K562 (cell line): Measurements from ENCODE around the gene OSTF1. TPM values are rescaled to one million over a fixed set of nuclear protein-coding genes. Genes with fewer than 3 reads are reported as not detected.

ENCODE experiments used
- ATAC-seq: fragments of 200-7000 bp; cut with Tn5 transposase; 3 replicates; pipeline ENCODE4 v1.9.1; 2020; ENCODE audit warnings: moderate library complexity
- BruUV-seq: library from RNA; stranded (reverse); fragments of 400-500 nt; replicated peaks from 2 replicates; lab custom pipeline; 2021; lab: Mats Ljungman, UMichigan
- CTCF ChIA-PET: fragments of 300-600 bp; formaldehyde crosslinking; extraction: SDS; loops from one replicate; lab custom pipeline; 2021; ENCODE audit warnings: low intra/inter-chr PET ratio; lab: Yijun Ruan, JAX
- POLR2A ChIA-PET: fragments of 300-600, 350-650 bp; sonication (Branson Sonifier 250); formaldehyde crosslinking; extraction: SDS; loops from one replicate; lab custom pipeline; 2021; ENCODE audit warnings: antibody characterized with exemption, inconsistent platforms; lab: Yijun Ruan, JAX
- DNase-seq, 4 experiments: peaks; one replicate each; pipeline versions ENCODE4 v3.0.0 to v3.0.0-alpha.2; 2011 to 2018; ENCODE audit warnings: low spot score in 3 of 4, mixed read lengths in 3 of 4; ENCODE audit errors: extremely low read depth in 1 of 4
- FAIRE-seq: peaks from 2 replicates; lab custom pipeline; 2011; peaks lifted over from hg19 to GRCh38; lab: Jason Lieb, UNC
- H2AFZ ChIP-seq: 2 replicates; pipeline ENCODE4 v1.6.0; 2011; ENCODE audit warnings: low read depth, low read length, control low read depth, inconsistent platforms
- H3K27ac ChIP-seq: fragments of 200-600 bp; 3 replicates; pipeline ENCODE4 v1.8.0; 2011; ENCODE audit warnings: low read depth, mild to moderate bottlenecking, control low read depth, inconsistent platforms, low read length, moderate library complexity, mixed read lengths; ENCODE audit errors: extremely low read depth
- H3K27me3 ChIP-seq, 2 experiments: fragments of 300-600 bp in 1 of 2; 2 replicates in 1 of 2; 3 replicates in 1 of 2; pipeline versions ENCODE4 v1.6.0 to v1.8.0; 2011; ENCODE audit warnings: inconsistent platforms in 2 of 2, low read length in 2 of 2, mild to moderate bottlenecking in 1 of 2, mixed read lengths in 1 of 2, moderate library complexity in 1 of 2; ENCODE audit not compliant: control insufficient read depth in 2 of 2, insufficient read depth in 2 of 2
- H3K36me3 ChIP-seq: fragments of 300-600 bp; 3 replicates; pipeline ENCODE4 v1.8.0; 2011; ENCODE audit warnings: mild to moderate bottlenecking, low read length, inconsistent platforms; ENCODE audit not compliant: control insufficient read depth, insufficient read depth
- H3K4me1 ChIP-seq, 2 experiments: fragments of 200-600 bp in 1 of 2; replicated peaks in 1 of 2; 2 replicates in 1 of 2; 3 replicates in 1 of 2; pipeline versions ENCODE4 v1.5.1 to v1.8.0; 2011; ENCODE audit warnings: inconsistent platforms in 2 of 2, low read length in 2 of 2, mild to moderate bottlenecking in 1 of 2, mixed read lengths in 1 of 2, moderate library complexity in 1 of 2; ENCODE audit not compliant: control insufficient read depth in 2 of 2, insufficient read depth in 2 of 2
- H3K4me2 ChIP-seq: 2 replicates; pipeline ENCODE4 v1.6.1; 2011; ENCODE audit warnings: low read length, control low read depth, inconsistent platforms, mixed read lengths; ENCODE audit not compliant: insufficient read depth
- H3K4me3 ChIP-seq: fragments of 200-600 bp; sonication (generic), shearing (Covaris generic); 2 replicates; pipeline ENCODE4 v1.5.1; 2016; ENCODE audit warnings: control low read depth, inconsistent platforms
- H3K79me2 ChIP-seq: fragments of 200-600 bp; 3 replicates; pipeline ENCODE4 v1.8.0; 2011; ENCODE audit warnings: low read length, inconsistent platforms; ENCODE audit not compliant: control insufficient read depth, insufficient read depth
- H3K9ac ChIP-seq, 2 experiments: 2 replicates each; pipeline versions ENCODE4 v1.6.0 to v1.6.1; 2011; ENCODE audit warnings: low read depth in 2 of 2, low read length in 2 of 2, control low read depth in 1 of 2, inconsistent platforms in 1 of 2, mild to moderate bottlenecking in 1 of 2, mixed read lengths in 1 of 2; ENCODE audit not compliant: insufficient read depth in 1 of 2
- H3K9me1 ChIP-seq: one replicate; pipeline ENCODE4 v1.6.0; 2011; ENCODE audit warnings: inconsistent platforms, mild to moderate bottlenecking, low read length, moderate library complexity; ENCODE audit not compliant: control insufficient read depth, insufficient read depth
- H3K9me3 ChIP-seq: replicated peaks from 2 replicates; pipeline ENCODE4 v1.5.1; 2011; ENCODE audit warnings: low read depth, low read length, inconsistent platforms; ENCODE audit not compliant: control insufficient read depth, insufficient read depth
- H4K20me1 ChIP-seq: replicated peaks from 2 replicates; pipeline ENCODE4 v1.6.1; 2011; ENCODE audit warnings: low read length, inconsistent platforms, mixed read lengths; ENCODE audit not compliant: control insufficient read depth, insufficient read depth
- DLX4 ChIP-seq: fragments of 250-450 bp; sonication (Bioruptor Pico); IDR thresholded peaks from 2 replicates; pipeline ENCODE4 v1.6.1; 2021; ENCODE audit warnings: mild to moderate bottlenecking
- MEF2D ChIP-seq: conservative IDR thresholded peaks from 2 replicates; pipeline ENCODE4 v1.6.1; 2016; ENCODE audit warnings: low read depth, missing genetic modification characterization, missing compliant biosample characterization
- RBM15 ChIP-seq: fragments of 200-400 bp; formaldehyde crosslinking; IDR thresholded peaks from 2 replicates; pipeline ENCODE4 v1.6.1; 2018; ENCODE audit warnings: mild to moderate bottlenecking, low read length, moderate library complexity; ENCODE audit not compliant: insufficient read depth
- RCOR1 ChIP-seq, 2 experiments: IDR thresholded peaks; 2 replicates each; pipeline ENCODE4 v1.6.1; 2012; ENCODE audit warnings: low read depth in 2 of 2, low read length in 2 of 2, borderline replicate concordance in 1 of 2, improper control_type of control experiment in 1 of 2
- TAF1 ChIP-seq: IDR thresholded peaks from 2 replicates; pipeline ENCODE4 v1.6.1; 2011; ENCODE audit warnings: mild to moderate bottlenecking, low read length, moderate library complexity; ENCODE audit not compliant: insufficient read depth, control insufficient read depth, severe bottlenecking; ENCODE audit errors: extremely low read depth
- TEAD1 ChIP-seq, 2 experiments: fragments of 450-650 bp in 1 of 2; sonication (generic) in 1 of 2; formaldehyde crosslinking; IDR thresholded peaks; 2 replicates each; pipeline versions ENCODE4 v1.4.0 to v1.8.0; 2020 to 2022; ENCODE audit warnings: mild to moderate bottlenecking in 2 of 2, missing genetic modification reagents in 1 of 2
- ZBTB43 ChIP-seq: sonication (generic); formaldehyde crosslinking; IDR thresholded peaks from 2 replicates; pipeline ENCODE4 v1.8.0; 2023; ENCODE audit warnings: mild to moderate bottlenecking, missing genetic modification reagents
- ZNF12 ChIP-seq: sonication (generic); formaldehyde crosslinking; IDR thresholded peaks from 2 replicates; pipeline ENCODE4 v1.4.0; 2020; ENCODE audit warnings: mild to moderate bottlenecking, missing genetic modification reagents
- ZNF431 ChIP-seq: sonication (generic); formaldehyde crosslinking; IDR thresholded peaks from 2 replicates; pipeline ENCODE4 v1.8.0; 2022; ENCODE audit warnings: mild to moderate bottlenecking, missing genetic modification reagents
- WGBS: fragments of 100-300 bp; shearing (Covaris generic); methylation state at CpG from one replicate; pipeline ENCODE4 v1.1.6; 2016; ENCODE audit warnings: low coverage, mixed read lengths; ENCODE audit not compliant: insufficient coverage; ENCODE audit errors: missing lambda C conversion rate; 5-methylcytosine and 5-hydroxymethylcytosine counted together
- in situ Hi-C: fragments of 300-500 bp; cut with MboI; formaldehyde crosslinking; loops from 4 replicates; pipeline ENCODE4 v1.15.0; 2018; ENCODE audit warnings: inconsistent platforms, mixed read lengths
- intact Hi-C: fragments of 100-400 bp; cut with micrococcal nuclease; formaldehyde crosslinking; loops from 2 replicates; pipeline ENCODE4 v1.14.2; 2022
- polyA plus RNA-seq, 8 experiments: library from polyadenylated mRNA; depleted of rRNA in 4 of 8; stranded (reverse) in 5 of 8; unstranded in 3 of 8; fragments of >200 nt; fragmentation: Nextera tagmentation in 2 of 8; fragmentation: Illumina TruSeq in 1 of 8; extraction: Ambion mirVana in 2 of 8; extraction: Trizol in 1 of 8; gene quantifications; 2 replicates each; pipeline versions ENCODE4 v1.2.1 to v1.2.3, GENCODE V29; 2011 to 2014; ENCODE audit warnings: inconsistent platforms in 1 of 8, missing spikeins in 1 of 8
- total RNA-seq, 7 experiments: library from RNA; depleted of rRNA in 6 of 7; stranded (reverse); fragments of >200 nt in 6 of 7; fragmentation: Illumina TruSeq in 2 of 7; extraction: Trizol in 2 of 7; gene quantifications; 2 replicates each; pipeline versions ENCODE4 v1.2.1 to v1.2.3, GENCODE V29; 2011 to 2021; ENCODE audit warnings: low replicate concordance in 1 of 7
- TF ChIP-seq, protein P1 (sequence below): sonication (generic); formaldehyde crosslinking; IDR thresholded peaks from 2 replicates; pipeline ENCODE4 v1.8.0; 2022; ENCODE audit warnings: mild to moderate bottlenecking, missing genetic modification reagents
- TF ChIP-seq, protein P2 (sequence below): fragments of 250-450 bp; sonication (Bioruptor Pico); IDR thresholded peaks from 2 replicates; pipeline ENCODE4 v1.5.0; 2021

OSTF1 gene
- total and polyA plus RNA-seq, 9 of the 15 experiments (the other 6 are each of a cell fraction or from before 2014, with no cell fraction given): 15.0 to 37.3 (median 23.0) TPM

DNA sequence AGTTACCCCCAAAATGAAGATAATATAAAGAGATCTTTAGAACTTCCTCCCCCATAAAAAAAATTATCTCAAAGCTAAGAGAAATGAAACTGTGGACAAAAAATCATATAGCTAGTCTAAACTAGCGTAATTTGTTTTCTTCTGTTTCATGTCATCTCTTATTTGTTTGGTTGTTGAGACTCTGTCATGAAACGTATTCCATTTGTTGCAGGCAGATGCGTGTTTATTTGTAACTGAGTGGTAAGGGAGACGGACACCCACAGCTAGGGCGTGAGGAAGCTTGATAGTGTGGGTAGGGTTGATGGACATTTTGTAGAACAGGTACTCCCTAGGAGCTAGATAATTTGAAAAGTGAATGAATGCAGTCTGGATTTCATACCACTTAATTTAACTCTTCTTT is 41.9 kb downstream of the OSTF1 start (continued):
- no peak for TF ChIP-seq RCOR1 (IDR thresholded peaks at IDR 0.05; ENCODE audit: borderline replicate concordance in 1 of 2, low read depth in 2 of 2, low read length in 2 of 2)

DNA sequence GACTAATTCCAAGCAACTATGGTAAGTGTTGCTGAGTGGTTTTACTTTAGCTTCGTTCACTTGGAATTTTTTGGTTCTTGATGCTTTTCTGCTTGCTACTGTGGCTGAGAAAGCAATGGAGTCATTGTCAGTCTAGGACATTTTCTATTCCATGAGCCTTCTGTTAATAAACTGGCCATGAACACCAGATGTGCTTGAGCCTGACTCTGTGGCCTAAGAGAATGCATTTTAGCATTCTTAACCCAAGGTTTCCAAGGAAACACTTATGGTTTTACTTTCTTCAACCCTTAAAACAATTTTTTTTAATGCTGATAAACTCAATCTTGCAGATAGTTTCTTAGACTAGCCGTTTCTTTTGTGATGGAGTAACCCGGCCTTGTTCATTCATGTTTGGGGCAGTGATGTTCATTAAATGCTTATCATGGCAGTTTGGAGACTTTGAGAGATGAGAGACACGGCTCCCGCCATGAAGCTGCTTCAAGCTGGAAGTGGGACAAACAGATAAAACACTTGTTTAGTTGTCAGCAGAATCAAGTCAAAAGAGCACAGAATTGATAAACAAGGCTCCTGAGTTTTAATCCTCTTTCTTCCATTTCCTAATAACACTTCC is 42.4 kb downstream of the OSTF1 start:
- FAIRE-seq (no peak), DNase-seq (no peak), ATAC-seq (no peak)
- Histone ChIP-seq H3K4me2 (no peak overlapping the region), H3K36me3 (peaks cover 2% of the 10 kb centered on the region; the same call in 1 of the 3 replicates), H3K79me2 (no peaks in the 10 kb centered on the region), H3K27me3 (no peaks in the 10 kb centered on the region), H4K20me1 (no peaks in the 10 kb centered on the region), H3K27ac (no peak overlapping the region), H3K9me3 (no peaks in the 10 kb centered on the region), H3K4me1 (no peaks in the 10 kb centered on the region), H3K9me1 (no peaks in the 10 kb centered on the region), H2AFZ (no peak overlapping the region), H3K9ac (no peak overlapping the region), H3K4me3 (no peak overlapping the region)
- in situ Hi-C loops (no loop called here), intact Hi-C loops (no loop called here)
- WGBS: 25% methylated on average over 5 of the region's 5 CpGs
- ChIA-PET POLR2A (interaction anchor here (0.7 kb wide), 1 partner anchor 11 kb away, joined by 3 read pairs; no protein-coding TSS in a partner anchor), CTCF (no interaction called here)
- BruUV-seq: no TSS peak
- no peak for TF ChIP-seq TEAD1 (CRISPR knock-in tag; IDR thresholded peaks at IDR 0.05)
- TF ChIP-seq ZNF431 (CRISPR knock-in tag): no peak
- TF ChIP-seq, protein P1, sequence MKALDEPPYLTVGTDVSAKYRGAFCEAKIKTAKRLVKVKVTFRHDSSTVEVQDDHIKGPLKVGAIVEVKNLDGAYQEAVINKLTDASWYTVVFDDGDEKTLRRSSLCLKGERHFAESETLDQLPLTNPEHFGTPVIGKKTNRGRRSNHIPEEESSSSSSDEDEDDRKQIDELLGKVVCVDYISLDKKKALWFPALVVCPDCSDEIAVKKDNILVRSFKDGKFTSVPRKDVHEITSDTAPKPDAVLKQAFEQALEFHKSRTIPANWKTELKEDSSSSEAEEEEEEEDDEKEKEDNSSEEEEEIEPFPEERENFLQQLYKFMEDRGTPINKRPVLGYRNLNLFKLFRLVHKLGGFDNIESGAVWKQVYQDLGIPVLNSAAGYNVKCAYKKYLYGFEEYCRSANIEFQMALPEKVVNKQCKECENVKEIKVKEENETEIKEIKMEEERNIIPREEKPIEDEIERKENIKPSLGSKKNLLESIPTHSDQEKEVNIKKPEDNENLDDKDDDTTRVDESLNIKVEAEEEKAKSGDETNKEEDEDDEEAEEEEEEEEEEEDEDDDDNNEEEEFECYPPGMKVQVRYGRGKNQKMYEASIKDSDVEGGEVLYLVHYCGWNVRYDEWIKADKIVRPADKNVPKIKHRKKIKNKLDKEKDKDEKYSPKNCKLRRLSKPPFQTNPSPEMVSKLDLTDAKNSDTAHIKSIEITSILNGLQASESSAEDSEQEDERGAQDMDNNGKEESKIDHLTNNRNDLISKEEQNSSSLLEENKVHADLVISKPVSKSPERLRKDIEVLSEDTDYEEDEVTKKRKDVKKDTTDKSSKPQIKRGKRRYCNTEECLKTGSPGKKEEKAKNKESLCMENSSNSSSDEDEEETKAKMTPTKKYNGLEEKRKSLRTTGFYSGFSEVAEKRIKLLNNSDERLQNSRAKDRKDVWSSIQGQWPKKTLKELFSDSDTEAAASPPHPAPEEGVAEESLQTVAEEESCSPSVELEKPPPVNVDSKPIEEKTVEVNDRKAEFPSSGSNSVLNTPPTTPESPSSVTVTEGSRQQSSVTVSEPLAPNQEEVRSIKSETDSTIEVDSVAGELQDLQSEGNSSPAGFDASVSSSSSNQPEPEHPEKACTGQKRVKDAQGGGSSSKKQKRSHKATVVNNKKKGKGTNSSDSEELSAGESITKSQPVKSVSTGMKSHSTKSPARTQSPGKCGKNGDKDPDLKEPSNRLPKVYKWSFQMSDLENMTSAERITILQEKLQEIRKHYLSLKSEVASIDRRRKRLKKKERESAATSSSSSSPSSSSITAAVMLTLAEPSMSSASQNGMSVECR (CRISPR knock-in tag): no peak
- TF ChIP-seq, protein P2, sequence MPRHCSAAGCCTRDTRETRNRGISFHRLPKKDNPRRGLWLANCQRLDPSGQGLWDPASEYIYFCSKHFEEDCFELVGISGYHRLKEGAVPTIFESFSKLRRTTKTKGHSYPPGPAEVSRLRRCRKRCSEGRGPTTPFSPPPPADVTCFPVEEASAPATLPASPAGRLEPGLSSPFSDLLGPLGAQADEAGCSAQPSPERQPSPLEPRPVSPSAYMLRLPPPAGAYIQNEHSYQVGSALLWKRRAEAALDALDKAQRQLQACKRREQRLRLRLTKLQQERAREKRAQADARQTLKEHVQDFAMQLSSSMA: no peak
- TF ChIP-seq ZNF12 (CRISPR knock-in tag): no peak
- no peak for TF ChIP-seq MEF2D (tag)
- TF ChIP-seq ZBTB43 (CRISPR knock-in tag): no peak
- no peak for TF ChIP-seq DLX4 (CRISPR knock-in tag)
- no peak for TF ChIP-seq TAF1
- TF ChIP-seq RBM15: no peak
